HG03558 (cell line): Measurements from ENCODE around the gene DNASE2.
"Not testable (repeated sequence)": the region's sequence is repeated elsewhere in the genome, so short reads cannot be mapped to it uniquely, and the experiment has no call there.

Source experiments
- ATAC-seq: cut with Tn5 transposase; IDR thresholded peaks from one replicate; pipeline ENCODE4 v1.9.1; 2021; ENCODE audit warnings: moderate number of reproducible peaks; ENCODE audit not compliant: unreplicated experiment; ENCODE audit errors: extremely low read depth

The DNASE2 gene

GRCh38 chr19:12865746-12866415, 15.4 kb downstream of the DNASE2 start:
- no peak for ATAC-seq

GRCh38 chr19:12864721-12865715, 16.2 kb downstream of the DNASE2 start:
- ATAC-seq: no peak

- no peak for ATAC-seq
These were observed 17.1 kb downstream of the DNASE2 start for GRCh38 chr19:12864143-12864542.

- ATAC-seq: no peak
These were observed 21.7 kb downstream of the DNASE2 start for GRCh38 chr19:12859546-12859945.

GRCh38 chr19:12858041-12858928, 23.0 kb downstream of the DNASE2 start:
- no peak for ATAC-seq

- no peak for ATAC-seq
These were observed 24.6 kb downstream of the DNASE2 start for GRCh38 chr19:12856653-12857052.

GRCh38 chr19:12847159-12848139, 33.8 kb downstream of the DNASE2 start:
- no peak for ATAC-seq

- not testable (repeated sequence) for ATAC-seq
These were observed 34.6 kb downstream of the DNASE2 start for GRCh38 chr19:12846613-12847012.

GRCh38 chr19:12843999-12844732, 37.1 kb downstream of the DNASE2 start:
- ATAC-seq: no peak

- no peak for ATAC-seq
These were observed 37.9 kb downstream of the DNASE2 start for GRCh38 chr19:12843328-12843727.

- no peak for ATAC-seq
These were observed 38.7 kb downstream of the DNASE2 start for GRCh38 chr19:12842511-12842910.

- ATAC-seq: no peak
These were observed 40.2 kb downstream of the DNASE2 start for GRCh38 chr19:12841094-12841493.

- ATAC-seq: no peak
These were observed 40.9 kb downstream of the DNASE2 start for GRCh38 chr19:12840091-12841079.

GRCh38 chr19:12838886-12839756, 42.1 kb downstream of the DNASE2 start:
- no peak for ATAC-seq

GRCh38 chr19:12838182-12838885, 42.9 kb downstream of the DNASE2 start, which contains the start of gene MAST1:
Gene MAST1, plus strand, starts transcription at chr19:12838515. Its CDS starts 58 bp downstream, at chr19:12838573.
- no peak for ATAC-seq

- no peak for ATAC-seq
These were observed 44.0 kb downstream of the DNASE2 start for GRCh38 chr19:12837225-12837624.
